SU-DHL-6 (cell line): ENCODE measurements around the gene SCRN1.

Experiments
- H2AFZ ChIP-seq: fragments of 200-600 bp; sonication (generic); 2 replicates; pipeline ENCODE4 v1.6.1; 2014; ENCODE audit warnings: low read depth, mild to moderate bottlenecking, moderate library complexity, mixed read lengths, antibody characterized with exemption, low read length; ENCODE audit not compliant: severe bottlenecking
- H3F3A ChIP-seq: fragments of 200-600 bp; shearing (Covaris generic); 2 replicates; pipeline ENCODE4 v1.6.0; 2016; ENCODE audit warnings: antibody characterized with exemption, mild to moderate bottlenecking; ENCODE audit not compliant: insufficient read depth
- H3K27ac ChIP-seq: fragments of 200-600 bp; sonication (generic); 2 replicates; pipeline ENCODE4 v1.5.1; 2016; ENCODE audit warnings: low read depth, mild to moderate bottlenecking, low read length, moderate library complexity, mixed read lengths
- H3K27me3 ChIP-seq: fragments of 200-600 bp; sonication (generic), shearing (Covaris generic); 2 replicates; pipeline ENCODE4 v1.6.0; 2014; ENCODE audit warnings: mild to moderate bottlenecking, low read length
- H3K36me3 ChIP-seq: fragments of 200-600 bp; sonication (generic); 2 replicates; pipeline ENCODE4 v1.6.1; 2014; ENCODE audit warnings: mild to moderate bottlenecking, low read length, mixed read lengths
- H3K4me2 ChIP-seq: fragments of 300-600, 200-600 bp; shearing (Covaris generic), sonication (generic); 2 replicates; pipeline ENCODE4 v1.6.0; 2014; ENCODE audit warnings: low read length, low read depth, mild to moderate bottlenecking; ENCODE audit not compliant: poor library complexity, severe bottlenecking
- H3K4me3 ChIP-seq: fragments of 200-600 bp; sonication (generic); 2 replicates; pipeline ENCODE4 v1.5.1; 2014; ENCODE audit warnings: antibody characterized with exemption, low read length, mild to moderate bottlenecking, mixed read lengths; ENCODE audit not compliant: insufficient read depth, poor library complexity, severe bottlenecking
- H3K79me2 ChIP-seq: fragments of 200-600 bp; sonication (generic); 2 replicates; pipeline ENCODE4 v1.6.1; 2014; ENCODE audit warnings: mild to moderate bottlenecking, low read length, moderate library complexity; ENCODE audit not compliant: insufficient read depth
- H3K9ac ChIP-seq: fragments of 200-600 bp; sonication (generic); 2 replicates; pipeline ENCODE4 v1.7.0; 2014; ENCODE audit warnings: mild to moderate bottlenecking, low read length
- H3K9me2 ChIP-seq: fragments of 200-600 bp; sonication (generic); replicated peaks from 2 replicates; pipeline ENCODE4 v1.6.1; 2014; ENCODE audit warnings: low read length; ENCODE audit not compliant: insufficient read depth
- H3K9me3 ChIP-seq: fragments of 200-600 bp; sonication (generic); 2 replicates; pipeline ENCODE4 v1.6.1; 2014; ENCODE audit warnings: low read length, mixed read lengths; ENCODE audit not compliant: insufficient read depth
- H4K20me1 ChIP-seq: fragments of 200-600 bp; sonication (generic); 2 replicates; pipeline ENCODE4 v1.6.1; 2014; ENCODE audit warnings: low read depth, mild to moderate bottlenecking, antibody characterized with exemption, low read length, moderate library complexity, mixed read lengths
- CTCF ChIP-seq: fragments of 200-600 bp; sonication (generic); IDR thresholded peaks from one replicate; pipeline ENCODE4 v1.5.1; 2017; ENCODE audit warnings: antibody characterized with exemption, mild to moderate bottlenecking, low read length, moderate library complexity; ENCODE audit not compliant: insufficient read depth, poor library complexity, severe bottlenecking
- EZH2phosphoT487 ChIP-seq: fragments of 200-600 bp; sonication (generic), shearing (Covaris generic); conservative IDR thresholded peaks from 2 replicates; pipeline ENCODE4 v1.6.1; 2018; ENCODE audit warnings: mild to moderate bottlenecking, antibody characterized with exemption, low read length, moderate library complexity, mixed read lengths

SCRN1 gene

GRCh38 chr7:29917641-29918040 lies 72.0 kb downstream of the SCRN1 start:
- TF ChIP-seq EZH2phosphoT487, result no peak
- no peak for TF ChIP-seq CTCF
- H3K79me2 ChIP-seq, result no peaks in the 10 kb centered on the region
- no peaks in the 10 kb centered on the region for H4K20me1 ChIP-seq

GRCh38 chr7:29915481-29916215 lies 74.0 kb downstream of the SCRN1 start:
- Histone ChIP-seq H3F3A (no peaks in the 10 kb centered on the region), H2AFZ (no peak overlapping the region), H3K4me2 (no peak overlapping the region), H3K9ac (no peak overlapping the region), H3K27ac (no peak overlapping the region), H3K27me3 (no peaks in the 10 kb centered on the region), H3K4me3 (no peak overlapping the region), H3K79me2 (no peaks in the 10 kb centered on the region), H3K9me3 (no peaks in the 10 kb centered on the region), H3K36me3 (no peaks in the 10 kb centered on the region), H4K20me1 (no peaks in the 10 kb centered on the region), H3K9me2 (no peaks in the 10 kb centered on the region)
- TF ChIP-seq CTCF (no peak), EZH2phosphoT487 (no peak)

More at GRCh38 chr7:29917641-29918040, 72.0 kb downstream of the SCRN1 start:
- Histone ChIP-seq H3K4me3 (no peak overlapping the region), H3K9me3 (no peaks in the 10 kb centered on the region), H3K27me3 (no peaks in the 10 kb centered on the region), H3K9me2 (no peaks in the 10 kb centered on the region), H2AFZ (no peak overlapping the region), H3F3A (no peaks in the 10 kb centered on the region), H3K4me2 (no peak overlapping the region), H3K9ac (no peak overlapping the region), H3K36me3 (no peaks in the 10 kb centered on the region), H3K27ac (no peak overlapping the region)

- Histone ChIP-seq H3K9ac (no peak overlapping the region), H3F3A (no peaks in the 10 kb centered on the region), H3K27ac (no peak overlapping the region), H3K9me2 (no peaks in the 10 kb centered on the region), H3K4me2 (no peak overlapping the region), H2AFZ (no peak overlapping the region), H3K36me3 (no peaks in the 10 kb centered on the region), H3K27me3 (no peaks in the 10 kb centered on the region), H3K4me3 (no peak overlapping the region), H4K20me1 (no peaks in the 10 kb centered on the region), H3K79me2 (no peaks in the 10 kb centered on the region), H3K9me3 (no peaks in the 10 kb centered on the region)
- TF ChIP-seq CTCF (no peak), EZH2phosphoT487 (no peak)
These were observed 75.4 kb downstream of the SCRN1 start for GRCh38 chr7:29914180-29914579.
